Activated CD8-positive, alpha-beta memory T cell treated with anti-CD3 and anti-CD28 coated beads for 24 hours (primary cell): ENCODE data around the gene CLPX.
"Not testable (repeated sequence)": the region's sequence is repeated elsewhere in the genome, so short reads cannot be mapped to it uniquely, and the experiment has no call there.

Experiments
- DNase-seq: peaks from one replicate; pipeline ENCODE4 v3.0.0-alpha.2; 2020

Gene CLPX

DNA sequence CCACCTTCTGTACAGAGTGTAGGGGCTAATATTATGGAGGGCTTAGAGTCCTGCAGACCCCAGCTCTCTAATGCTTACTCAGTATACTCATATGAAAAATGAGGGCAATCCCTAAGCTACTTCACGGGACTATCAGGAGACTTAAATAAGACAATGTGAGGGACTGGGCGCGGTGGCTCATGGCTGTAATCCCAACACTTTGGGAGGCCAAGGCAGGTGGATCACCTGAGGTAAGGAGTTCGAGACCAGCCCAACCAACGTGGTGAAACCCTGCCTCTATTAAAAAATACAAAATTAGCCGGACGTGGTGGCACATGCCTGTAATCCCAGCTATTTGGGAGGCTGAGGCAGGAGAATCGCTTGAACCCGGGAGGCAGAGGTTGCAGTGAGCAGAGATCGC is 85.3 kb downstream of the CLPX start:
- not testable (repeated sequence) for DNase-seq

DNA sequence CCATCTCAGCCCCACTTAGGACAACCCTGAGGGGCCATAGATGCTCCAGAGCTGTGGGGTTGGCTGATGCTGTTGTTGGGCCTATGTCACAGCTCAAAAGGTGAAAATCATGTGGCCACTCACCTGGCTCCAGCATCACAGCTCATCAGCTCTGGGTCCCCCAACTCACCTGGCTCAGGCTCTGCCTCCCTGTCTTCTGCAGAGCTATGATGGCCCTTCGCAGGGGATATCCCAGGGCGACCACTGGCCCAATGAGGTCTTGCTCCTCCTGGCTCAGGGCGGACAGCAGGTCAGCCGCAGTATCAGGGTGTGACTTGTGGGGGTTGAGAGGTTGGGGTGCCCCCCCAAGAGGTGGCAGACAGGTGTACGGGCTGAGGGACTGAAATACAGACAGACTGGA is 85.8 kb downstream of the CLPX start:
- no peak for DNase-seq
